Measurements from ENCODE around the gene MSH5.

- TF ChIP-seq CTCF (IDR thresholded peaks at IDR 0.05) (no peak), POLR2A (IDR thresholded peaks at IDR 0.05) (no peak)
Measured at GRCh38 chr6:31713465-31713864, 26.3 kb upstream of the MSH5 start.

Measured in ovary (tissue), 3 donors.